ENCODE data around the gene ERBB4.

ERBB4 gene

GRCh38 chr2:211514049-211514448 lies 1024.6 kb downstream of the ERBB4 start:
- no peak overlapping the region for H3K4me3 ChIP-seq (replicated peaks in 1 of 2; ENCODE audit: low read depth in 2 of 2, low read length in 2 of 2)
- no peak for DNase-seq (ENCODE audit: low read depth in 2 of 2)
- no peak for TF ChIP-seq CTCF (IDR thresholded peaks at IDR 0.05; ENCODE audit: low read depth, low read length)

GRCh38 chr2:211513446-211513845 lies 1025.2 kb downstream of the ERBB4 start:
- H3K4me3 ChIP-seq (replicated peaks in 1 of 2; ENCODE audit: low read depth in 2 of 2, low read length in 2 of 2): no peak overlapping the region
- no peak for TF ChIP-seq CTCF (IDR thresholded peaks at IDR 0.05; ENCODE audit: low read depth, low read length)
- DNase-seq (ENCODE audit: low read depth in 2 of 2): no peak

- TF ChIP-seq CTCF (IDR thresholded peaks at IDR 0.05; ENCODE audit: low read depth, low read length): no peak
- no peak for DNase-seq (ENCODE audit: low read depth in 2 of 2)
- no peak overlapping the region for H3K4me3 ChIP-seq (replicated peaks in 1 of 2; ENCODE audit: low read depth in 2 of 2, low read length in 2 of 2)
These were observed 1025.8 kb downstream of the ERBB4 start for GRCh38 chr2:211512806-211513205.

- H3K4me3 ChIP-seq (replicated peaks in 1 of 2; ENCODE audit: low read depth in 2 of 2, low read length in 2 of 2): no peak overlapping the region
- DNase-seq (ENCODE audit: low read depth in 2 of 2): no peak
- TF ChIP-seq CTCF (IDR thresholded peaks at IDR 0.05; ENCODE audit: low read depth, low read length): no peak
These were observed 1034.7 kb downstream of the ERBB4 start for GRCh38 chr2:211503856-211504255.

GRCh38 chr2:211503198-211503597 lies 1035.4 kb downstream of the ERBB4 start:
- no peak overlapping the region for H3K4me3 ChIP-seq (replicated peaks in 1 of 2; ENCODE audit: low read depth in 2 of 2, low read length in 2 of 2)
- no peak for TF ChIP-seq CTCF (IDR thresholded peaks at IDR 0.05; ENCODE audit: low read depth, low read length)
- no peak for DNase-seq (ENCODE audit: low read depth in 2 of 2)

- no peak for DNase-seq (ENCODE audit: low read depth in 2 of 2)
- no peak overlapping the region for H3K4me3 ChIP-seq (replicated peaks in 1 of 2; ENCODE audit: low read depth in 2 of 2, low read length in 2 of 2)
- no peak for TF ChIP-seq CTCF (IDR thresholded peaks at IDR 0.05; ENCODE audit: low read depth, low read length)
These were observed 1039.9 kb downstream of the ERBB4 start for GRCh38 chr2:211498551-211499205.

GRCh38 chr2:211495339-211495738 lies 1043.3 kb downstream of the ERBB4 start:
- DNase-seq (ENCODE audit: low read depth in 2 of 2): no peak
- no peak for TF ChIP-seq CTCF (IDR thresholded peaks at IDR 0.05; ENCODE audit: low read depth, low read length)
- no peak overlapping the region for H3K4me3 ChIP-seq (replicated peaks in 1 of 2; ENCODE audit: low read depth in 2 of 2, low read length in 2 of 2)

All from cardiac fibroblast (primary cell).